Activated T-cell treated with anti-CD3 and anti-CD28 coated beads, Interleukin-2, amount 50 U/mL, for 24 hours (primary cell): ENCODE data around the gene SLTM.
A peak's percentile ranks its signal among the peaks of the same experiment; 100 is the strongest.
"Not testable (repeated sequence)": the region's sequence is repeated elsewhere in the genome, so short reads cannot be mapped to it uniquely, and the experiment has no call there.

Experiments
- DNase-seq: peaks from one replicate; pipeline ENCODE4 v3.0.0-alpha.2; 2020
- H3K27ac Mint-ChIP-seq: 2 replicates; pipeline ENCODE4 v1.8.0; 2020; ENCODE audit warnings: mild to moderate bottlenecking, mixed read lengths
- H3K27me3 Mint-ChIP-seq: 2 replicates; pipeline ENCODE4 v1.8.0; 2020; ENCODE audit warnings: mixed read lengths
- H3K36me3 Mint-ChIP-seq: 2 replicates; pipeline ENCODE4 v1.8.0; 2020; ENCODE audit warnings: low read depth, mixed read lengths
- H3K4me1 Mint-ChIP-seq: 2 replicates; pipeline ENCODE4 v1.8.0; 2020; ENCODE audit warnings: low read depth, mixed read lengths
- H3K4me3 Mint-ChIP-seq: 2 replicates; pipeline ENCODE4 v1.8.0; 2020; ENCODE audit warnings: mild to moderate bottlenecking, moderate library complexity, mixed read lengths
- H3K9me3 Mint-ChIP-seq: 2 replicates; pipeline ENCODE4 v1.8.0; 2020; ENCODE audit warnings: mixed read lengths

The SLTM gene

GRCh38 chr15:58947179-58947578, 13.7 kb upstream of the SLTM start:
- no peak for DNase-seq
- H3K4me1 Mint-ChIP-seq: peaks cover 2% of the 10 kb centered on the region
- no peak overlapping the region for H3K4me3 Mint-ChIP-seq
- H3K27me3 Mint-ChIP-seq: no peaks in the 10 kb centered on the region
- no peaks in the 10 kb centered on the region for H3K36me3 Mint-ChIP-seq
- H3K27ac Mint-ChIP-seq: no peak overlapping the region
- H3K9me3 Mint-ChIP-seq: no peaks in the 10 kb centered on the region

GRCh38 chr15:58934974-58935373, 1.5 kb upstream of the SLTM start:
- peak overlapping the region; percentile 93 for H3K4me3 Mint-ChIP-seq
- not testable (repeated sequence) for DNase-seq, H3K9me3 Mint-ChIP-seq, H3K27me3 Mint-ChIP-seq
- H3K27ac Mint-ChIP-seq: peak overlapping the region; percentile 98
- peaks cover 25% of the 10 kb centered on the region for H3K36me3 Mint-ChIP-seq
- peaks cover 25% of the 10 kb centered on the region for H3K4me1 Mint-ChIP-seq

DNA sequence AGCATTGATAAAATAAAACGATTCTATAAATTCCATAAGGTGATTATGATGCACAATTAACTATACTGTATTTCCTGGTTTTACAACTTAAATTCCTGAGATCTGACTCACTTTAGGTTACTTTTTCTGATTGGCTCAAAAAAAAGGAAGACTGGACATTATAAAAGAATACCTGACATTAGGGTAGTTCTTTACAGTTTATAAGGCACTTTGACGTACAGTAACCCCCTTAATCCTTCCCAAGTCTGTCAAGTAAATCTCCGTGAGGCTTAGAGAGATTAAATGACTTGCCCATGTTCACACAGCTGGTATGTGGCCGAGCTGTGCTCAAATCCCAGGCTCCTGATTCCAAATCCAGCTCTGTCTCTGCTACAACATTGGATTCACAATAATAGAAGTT, 1.0 kb upstream of the SLTM start:
- Mint-ChIP-seq H3K27ac (peak overlapping the region; percentile 98), H3K27me3 (no peaks in the 10 kb centered on the region), H3K36me3 (peaks cover 27% of the 10 kb centered on the region), H3K4me3 (peak overlapping the region; percentile 93), H3K9me3 (no peaks in the 10 kb centered on the region), H3K4me1 (peaks cover 25% of the 10 kb centered on the region)
- no peak for DNase-seq

GRCh38 chr15:58934114-58934447, 602 bp upstream of the SLTM start:
- no peaks in the 10 kb centered on the region for H3K27me3 Mint-ChIP-seq
- H3K9me3 Mint-ChIP-seq: no peaks in the 10 kb centered on the region
- H3K36me3 Mint-ChIP-seq: peaks cover 29% of the 10 kb centered on the region
- DNase-seq: no peak
- peak overlapping the region; percentile 98 for H3K27ac Mint-ChIP-seq
- peaks cover 25% of the 10 kb centered on the region for H3K4me1 Mint-ChIP-seq
- H3K4me3 Mint-ChIP-seq: peak overlapping the region; percentile 93

- DNase-seq: no peak
- Mint-ChIP-seq H3K36me3 (peaks cover 41% of the 10 kb centered on the region), H3K27me3 (no peaks in the 10 kb centered on the region), H3K9me3 (no peaks in the 10 kb centered on the region), H3K4me1 (peaks cover 28% of the 10 kb centered on the region), H3K27ac (peak overlapping the region; percentile 97), H3K4me3 (peak overlapping the region; percentile 93)
Measured at GRCh38 chr15:58932710-58933280, 684 bp downstream of the SLTM start.

GRCh38 chr15:58931987-58932588, 1.4 kb downstream of the SLTM start:
- H3K36me3 Mint-ChIP-seq: peaks cover 48% of the 10 kb centered on the region
- H3K9me3 Mint-ChIP-seq: no peaks in the 10 kb centered on the region
- H3K27ac Mint-ChIP-seq: peak overlapping the region; percentile 97
- peak overlapping the region; percentile 93 for H3K4me3 Mint-ChIP-seq
- no peak for DNase-seq
- peaks cover 25% of the 10 kb centered on the region for H3K4me1 Mint-ChIP-seq
- no peaks in the 10 kb centered on the region for H3K27me3 Mint-ChIP-seq

DNA sequence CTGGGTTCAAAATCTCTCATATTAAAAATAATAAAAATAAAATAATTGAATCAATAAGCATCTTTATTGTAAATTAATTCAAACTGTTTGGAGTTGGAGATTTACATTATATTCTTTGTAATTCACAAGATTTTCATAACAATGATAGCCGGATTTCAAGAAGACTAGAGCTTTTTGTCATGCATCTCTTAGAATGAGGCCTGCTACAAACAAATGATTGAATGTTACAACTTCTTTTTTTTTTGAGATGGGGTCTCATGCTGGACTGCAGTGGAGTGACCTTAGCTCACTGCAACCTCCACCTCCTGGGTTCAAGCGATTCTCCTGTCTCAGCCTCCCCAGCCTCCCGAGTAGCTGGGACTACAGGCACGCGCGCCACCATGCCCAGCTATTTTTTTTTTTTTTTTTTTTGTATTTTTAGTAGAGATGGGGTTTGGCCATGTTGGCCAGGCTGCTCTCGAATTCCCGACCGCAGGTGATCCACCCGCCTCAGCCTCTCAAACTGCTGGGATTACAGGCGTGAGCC, 3.5 kb downstream of the SLTM start:
- Mint-ChIP-seq H3K4me1 (peaks cover 39% of the 10 kb centered on the region), H3K27me3 (no peaks in the 10 kb centered on the region), H3K27ac (no peak overlapping the region), H3K4me3 (no peak overlapping the region), H3K9me3 (no peaks in the 10 kb centered on the region), H3K36me3 (peaks cover 69% of the 10 kb centered on the region)
- no peak for DNase-seq

DNA sequence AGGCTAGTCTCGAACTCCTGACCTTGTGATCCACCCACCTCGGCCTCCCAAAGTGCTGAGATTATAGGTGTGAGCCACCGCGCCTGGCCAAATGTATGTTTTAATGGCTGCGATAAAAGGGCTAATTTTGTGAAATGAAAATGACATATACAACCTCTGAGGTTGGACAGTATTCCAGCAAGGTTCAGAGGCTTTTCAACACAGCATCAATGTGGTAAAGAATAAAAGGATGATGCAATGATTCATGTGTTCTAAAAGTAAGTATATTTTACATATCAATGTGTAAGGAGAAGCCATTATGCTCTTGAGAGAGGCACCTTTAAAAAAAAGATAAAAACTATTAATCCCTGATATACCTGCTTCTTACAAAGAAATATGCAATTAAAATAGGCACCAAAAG, 6.7 kb downstream of the SLTM start:
- Mint-ChIP-seq H3K4me1 (peaks cover 41% of the 10 kb centered on the region), H3K27ac (peak overlapping the region; percentile 67), H3K27me3 (no peaks in the 10 kb centered on the region), H3K36me3 (peaks cover 81% of the 10 kb centered on the region), H3K9me3 (no peaks in the 10 kb centered on the region), H3K4me3 (no peak overlapping the region)
- no peak for DNase-seq

- Mint-ChIP-seq H3K9me3 (no peaks in the 10 kb centered on the region), H3K4me1 (peaks cover 39% of the 10 kb centered on the region), H3K36me3 (peaks cover 83% of the 10 kb centered on the region), H3K4me3 (no peak overlapping the region), H3K27me3 (no peaks in the 10 kb centered on the region), H3K27ac (no peak overlapping the region)
- DNase-seq: no peak
Measured at GRCh38 chr15:58924327-58924726, 9.2 kb downstream of the SLTM start.

DNA sequence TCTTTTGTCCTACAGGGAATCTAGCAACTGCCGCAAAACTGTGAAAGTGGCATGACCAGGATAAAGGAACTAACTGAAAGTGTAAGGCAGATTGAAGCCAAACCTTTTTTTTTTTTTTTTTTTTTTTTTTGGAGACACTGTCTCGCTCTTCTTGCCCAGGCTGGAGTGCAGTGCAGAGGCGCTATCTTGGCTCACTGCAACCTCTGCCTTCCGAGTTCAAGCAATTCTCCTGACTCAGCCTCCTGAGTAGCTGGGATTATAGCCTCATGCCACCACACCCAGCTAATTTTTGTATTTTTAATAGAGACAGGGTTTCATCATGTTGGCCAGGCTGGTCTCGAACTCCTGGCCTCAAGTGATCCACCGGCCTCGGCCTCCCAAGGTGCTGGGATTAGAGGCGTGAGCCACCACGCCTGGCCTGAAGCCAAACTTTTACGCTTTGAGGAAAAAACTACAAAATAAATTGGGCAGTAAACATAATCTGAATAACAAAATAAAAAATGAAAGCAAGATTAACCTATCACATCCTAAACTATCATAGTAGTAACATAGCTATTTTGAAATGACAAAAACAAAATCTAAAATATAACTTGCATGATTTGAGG, 9.7 kb downstream of the SLTM start:
- Mint-ChIP-seq H3K4me1 (peaks cover 39% of the 10 kb centered on the region), H3K27me3 (no peaks in the 10 kb centered on the region), H3K9me3 (no peaks in the 10 kb centered on the region), H3K27ac (no peak overlapping the region), H3K36me3 (peaks cover 80% of the 10 kb centered on the region), H3K4me3 (no peak overlapping the region)
- no peak for DNase-seq

DNA sequence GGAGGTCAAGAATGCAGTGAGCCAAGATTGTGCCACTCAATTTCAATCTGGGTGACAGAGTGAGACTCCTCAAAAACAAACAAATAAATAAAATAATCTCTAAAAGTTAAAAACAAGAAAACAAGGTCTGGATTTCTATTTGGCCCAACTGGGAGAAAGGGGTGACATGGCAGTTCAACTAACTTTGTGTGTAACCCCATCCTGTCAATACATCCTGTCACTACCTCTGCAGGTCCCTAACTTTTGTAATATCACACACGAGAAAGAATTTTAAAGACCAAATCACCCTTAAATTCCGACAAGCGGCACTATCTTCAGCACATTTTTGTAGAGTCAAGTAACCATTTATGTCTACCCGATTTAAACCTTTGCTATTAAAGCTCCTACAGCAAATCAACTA, 10.2 kb downstream of the SLTM start:
- H3K4me3 Mint-ChIP-seq: no peak overlapping the region
- H3K27me3 Mint-ChIP-seq: no peaks in the 10 kb centered on the region
- H3K27ac Mint-ChIP-seq: no peak overlapping the region
- peaks cover 78% of the 10 kb centered on the region for H3K36me3 Mint-ChIP-seq
- DNase-seq: no peak
- peaks cover 41% of the 10 kb centered on the region for H3K4me1 Mint-ChIP-seq
- H3K9me3 Mint-ChIP-seq: no peaks in the 10 kb centered on the region

GRCh38 chr15:58921267-58921790, 12.2 kb downstream of the SLTM start:
- H3K27me3 Mint-ChIP-seq: no peaks in the 10 kb centered on the region
- H3K4me1 Mint-ChIP-seq: peaks cover 42% of the 10 kb centered on the region
- H3K4me3 Mint-ChIP-seq: no peak overlapping the region
- no peak overlapping the region for H3K27ac Mint-ChIP-seq
- no peaks in the 10 kb centered on the region for H3K9me3 Mint-ChIP-seq
- no peak for DNase-seq
- H3K36me3 Mint-ChIP-seq: peaks cover 75% of the 10 kb centered on the region

- not testable (repeated sequence) for H3K9me3 Mint-ChIP-seq
- peaks cover 75% of the 10 kb centered on the region for H3K36me3 Mint-ChIP-seq
Measured at GRCh38 chr15:58920447-58920846, 13.0 kb downstream of the SLTM start.

GRCh38 chr15:58919232-58919631, 14.2 kb downstream of the SLTM start:
- Mint-ChIP-seq H3K4me3 (no peak overlapping the region), H3K9me3 (no peaks in the 10 kb centered on the region), H3K36me3 (peaks cover 74% of the 10 kb centered on the region), H3K27ac (no peak overlapping the region), H3K27me3 (no peaks in the 10 kb centered on the region), H3K4me1 (peaks cover 38% of the 10 kb centered on the region)
- DNase-seq: no peak

More at GRCh38 chr15:58920447-58920846, 13.0 kb downstream of the SLTM start:
- H3K27ac Mint-ChIP-seq, H3K27me3 Mint-ChIP-seq, H3K4me3 Mint-ChIP-seq, DNase-seq: not testable (repeated sequence)
- H3K4me1 Mint-ChIP-seq: peaks cover 38% of the 10 kb centered on the region

GRCh38 chr15:58918239-58918638, 15.2 kb downstream of the SLTM start:
- Mint-ChIP-seq H3K27ac (no peak overlapping the region), H3K36me3 (peaks cover 74% of the 10 kb centered on the region), H3K9me3 (no peaks in the 10 kb centered on the region), H3K4me3 (no peak overlapping the region), H3K27me3 (no peaks in the 10 kb centered on the region), H3K4me1 (peaks cover 37% of the 10 kb centered on the region)
- no peak for DNase-seq
